Measurements from ENCODE around the gene CYP2W1. TPM values are rescaled to one million over a fixed set of nuclear protein-coding genes. Genes with fewer than 3 reads are reported as not detected.
A peak's percentile ranks its signal among the peaks of the same experiment; 100 is the strongest.

Gene CYP2W1
- total and polyA plus RNA-seq, 12 donors = 0.70 to 71.0 (median 41.6) TPM

GRCh38 chr7:974820-975681 lies 7.9 kb upstream of the CYP2W1 start, which contains the start of gene COX19:
Gene COX19 (minus strand): TSS chr7:975549. CDS start chr7:975509, 40 bp downstream.
- Histone ChIP-seq H3K4me3 (peak within 1 kb of the TSS; percentile 77 to 99 (median 96)), H3K4me1 (replicated peaks in 1 of 2) (peaks cover 62 to 65% of the 10 kb centered on the region in 2 donors), H3K27me3 (no peaks in the 10 kb centered on the region), H3K9me3 (replicated peaks in 1 of 3) (no peaks in the 10 kb centered on the region), H3K27ac (peak within 1 kb of the TSS; percentile 98 to 100 (median 99)), H3K36me3 (replicated peaks in 1 of 2) (peaks cover 0 to 32% of the 10 kb centered on the region in 2 donors)
- TF ChIP-seq CTCF (IDR thresholded peaks at IDR 0.05) (peak in 1 of 6 experiments; percentile 14), POLR2A (IDR thresholded peaks at IDR 0.05) (peak; percentile 46 to 92)
- DNase-seq = peak; percentile 90 to 94 (median 93)
- intact Hi-C loops (cut with DNase I) = no loop called here
- 0 to 1% (median 0%) methylated on average over 11 to 78 of the region's 78 CpGs for WGBS, 4 donors

- H3K27me3 ChIP-seq = no peaks in the 10 kb centered on the region
- H3K27ac ChIP-seq = peak overlapping the region; percentile 35 to 100 (median 99)
- peak overlapping the region in 2 of 4 donors; percentile 99 for H3K4me3 ChIP-seq
- intact Hi-C loops (cut with DNase I) = no loop called here
- H3K36me3 ChIP-seq (replicated peaks in 1 of 2) = peaks cover 0 to 25% of the 10 kb centered on the region in 2 donors
- no peaks in the 10 kb centered on the region for H3K9me3 ChIP-seq (replicated peaks in 1 of 3)
- peaks cover 60 to 62% of the 10 kb centered on the region in 2 donors for H3K4me1 ChIP-seq (replicated peaks in 1 of 2)
- 34 to 65% (median 48%) methylated on average over 12 to 28 of the region's 28 CpGs for WGBS, 4 donors
- no peak for DNase-seq
- TF ChIP-seq POLR2A (IDR thresholded peaks at IDR 0.05) = no peak
- TF ChIP-seq CTCF (IDR thresholded peaks at IDR 0.05) = no peak
Measured at GRCh38 chr7:975702-976473, 7.1 kb upstream of the CYP2W1 start.

DNA sequence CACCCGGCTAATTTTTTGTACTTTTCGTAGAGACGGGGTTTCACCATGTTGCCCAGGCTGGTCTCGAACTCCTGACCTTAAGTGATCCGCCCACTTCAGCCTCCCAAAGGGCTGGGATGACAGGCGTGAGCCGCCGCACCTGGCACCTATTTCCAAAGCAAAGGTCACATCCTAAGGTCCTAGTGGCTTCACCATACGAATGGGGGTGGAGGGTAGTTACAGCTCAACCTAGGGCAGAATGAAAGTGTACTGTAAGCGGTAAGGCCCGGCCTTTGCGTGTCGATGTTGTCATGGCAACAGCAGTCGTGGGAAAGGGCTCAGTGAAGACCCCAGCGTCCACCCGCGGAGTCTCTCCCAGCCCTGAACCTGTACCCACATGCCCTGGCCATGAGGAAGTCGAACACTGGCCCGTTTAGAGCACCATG lies 6.1 kb upstream of the CYP2W1 start:
- no peaks in the 10 kb centered on the region for H3K27me3 ChIP-seq
- 57 to 79% (median 60%) methylated on average over 9 to 19 of the region's 19 CpGs for WGBS, 4 donors
- H3K9me3 ChIP-seq (replicated peaks in 1 of 3) = no peaks in the 10 kb centered on the region
- H3K36me3 ChIP-seq (replicated peaks in 1 of 2) = peaks cover 0 to 14% of the 10 kb centered on the region in 2 donors
- peak overlapping the region; percentile 35 to 99 (median 91) for H3K27ac ChIP-seq
- DNase-seq = peak in 1 of 7 donors; percentile 46
- H3K4me1 ChIP-seq (replicated peaks in 1 of 2) = peaks cover 50 to 52% of the 10 kb centered on the region in 2 donors
- TF ChIP-seq CTCF (IDR thresholded peaks at IDR 0.05) = no peak
- no peak for TF ChIP-seq POLR2A (IDR thresholded peaks at IDR 0.05)
- H3K4me3 ChIP-seq = no peak overlapping the region
- intact Hi-C loops (cut with DNase I) = no loop called here
